ENCODE measurements around the gene SPHK2.

DNA sequence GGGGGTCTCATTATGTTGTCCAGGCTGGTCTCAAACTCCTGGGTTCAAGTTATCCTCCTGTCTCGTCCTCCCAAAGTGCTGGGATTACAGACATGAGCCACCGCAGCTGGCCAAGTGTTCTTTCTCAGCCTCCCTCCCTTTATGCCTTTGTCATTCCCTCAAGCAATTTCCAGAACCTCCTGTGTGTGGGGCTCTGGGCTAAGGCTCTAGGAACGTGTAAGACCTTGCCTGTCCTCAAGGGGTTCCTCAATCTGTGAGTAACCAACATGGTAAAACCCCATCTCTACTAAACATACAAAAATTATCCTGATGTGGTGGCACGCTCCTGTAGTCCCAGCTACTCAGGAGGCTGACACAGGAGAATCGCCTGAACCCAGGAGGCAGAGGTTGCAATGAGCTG, 28.3 kb upstream of the SPHK2 start:
- no peak for TF ChIP-seq GATA2 (IDR thresholded peaks at IDR 0.05; ENCODE audit: low read depth, low read length)
- TF ChIP-seq GATA3 (IDR thresholded peaks at IDR 0.05; ENCODE audit: low read depth, low read length), result no peak
